ENCODE data around the gene SRCIN1.
"Not testable (repeated sequence)": the region's sequence is repeated elsewhere in the genome, so short reads cannot be mapped to it uniquely, and the experiment has no call there.

Gene SRCIN1

DNA sequence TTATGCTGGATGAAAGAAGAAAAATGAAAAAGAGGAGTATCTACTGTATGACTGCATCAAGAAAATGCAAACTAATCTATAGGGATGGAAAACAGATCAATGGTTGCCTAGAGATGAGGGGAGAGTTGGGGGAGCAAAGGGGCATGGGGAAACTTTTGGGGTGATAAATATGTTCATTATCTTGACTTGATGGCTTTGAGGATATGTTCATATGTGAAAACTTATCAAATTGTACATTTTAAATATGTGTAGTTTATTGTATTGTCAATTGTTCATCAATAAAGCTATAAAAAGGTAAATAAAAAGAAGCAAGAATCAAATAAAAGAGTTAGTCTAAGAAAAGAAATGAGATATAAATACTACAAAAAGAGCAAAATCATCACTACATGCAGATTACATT is 19.7 kb upstream of the SRCIN1 start:
- H3K4me3 ChIP-seq (ENCODE audit: low read depth, low read length) = no peak overlapping the region
- H3K9ac ChIP-seq = no peak overlapping the region
- H2AFZ ChIP-seq = no peak overlapping the region
- no peak overlapping the region for H3K27ac ChIP-seq
- H3K36me3 ChIP-seq (ENCODE audit: control insufficient read depth, insufficient read depth, low read length) = no peaks in the 10 kb centered on the region
- no peaks in the 10 kb centered on the region for H3K27me3 ChIP-seq (ENCODE audit: control insufficient read depth, insufficient read depth, low read length)
- TF ChIP-seq, protein P1, sequence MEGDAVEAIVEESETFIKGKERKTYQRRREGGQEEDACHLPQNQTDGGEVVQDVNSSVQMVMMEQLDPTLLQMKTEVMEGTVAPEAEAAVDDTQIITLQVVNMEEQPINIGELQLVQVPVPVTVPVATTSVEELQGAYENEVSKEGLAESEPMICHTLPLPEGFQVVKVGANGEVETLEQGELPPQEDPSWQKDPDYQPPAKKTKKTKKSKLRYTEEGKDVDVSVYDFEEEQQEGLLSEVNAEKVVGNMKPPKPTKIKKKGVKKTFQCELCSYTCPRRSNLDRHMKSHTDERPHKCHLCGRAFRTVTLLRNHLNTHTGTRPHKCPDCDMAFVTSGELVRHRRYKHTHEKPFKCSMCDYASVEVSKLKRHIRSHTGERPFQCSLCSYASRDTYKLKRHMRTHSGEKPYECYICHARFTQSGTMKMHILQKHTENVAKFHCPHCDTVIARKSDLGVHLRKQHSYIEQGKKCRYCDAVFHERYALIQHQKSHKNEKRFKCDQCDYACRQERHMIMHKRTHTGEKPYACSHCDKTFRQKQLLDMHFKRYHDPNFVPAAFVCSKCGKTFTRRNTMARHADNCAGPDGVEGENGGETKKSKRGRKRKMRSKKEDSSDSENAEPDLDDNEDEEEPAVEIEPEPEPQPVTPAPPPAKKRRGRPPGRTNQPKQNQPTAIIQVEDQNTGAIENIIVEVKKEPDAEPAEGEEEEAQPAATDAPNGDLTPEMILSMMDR (IDR thresholded peaks at IDR 0.05) = no peak
- no peaks in the 10 kb centered on the region for H3K79me2 ChIP-seq
- no peak overlapping the region for H3K4me2 ChIP-seq (ENCODE audit: low read length)
- H3K9me3 ChIP-seq (ENCODE audit: control insufficient read depth, low read length) = no peaks in the 10 kb centered on the region
- H3K4me1 ChIP-seq = no peaks in the 10 kb centered on the region

- not testable (repeated sequence) for H3K79me2 ChIP-seq; H3K9ac ChIP-seq; H3K9me3 ChIP-seq (ENCODE audit: control insufficient read depth, low read length); H2AFZ ChIP-seq; H3K36me3 ChIP-seq (ENCODE audit: control insufficient read depth, insufficient read depth, low read length); H3K4me3 ChIP-seq (ENCODE audit: low read depth, low read length); H3K4me1 ChIP-seq; H3K27ac ChIP-seq; H3K4me2 ChIP-seq (ENCODE audit: low read length); H3K27me3 ChIP-seq (ENCODE audit: control insufficient read depth, insufficient read depth, low read length)
These were observed 19.1 kb upstream of the SRCIN1 start for GRCh38 chr17:38624782-38625355.

- Histone ChIP-seq H3K36me3 (ENCODE audit: control insufficient read depth, insufficient read depth, low read length) (no peaks in the 10 kb centered on the region), H3K4me3 (ENCODE audit: low read depth, low read length) (no peak overlapping the region), H3K9me3 (ENCODE audit: control insufficient read depth, low read length) (no peaks in the 10 kb centered on the region), H2AFZ (no peak overlapping the region), H3K79me2 (no peaks in the 10 kb centered on the region), H3K9ac (no peak overlapping the region), H3K4me2 (ENCODE audit: low read length) (no peak overlapping the region), H3K4me1 (no peaks in the 10 kb centered on the region), H3K27me3 (ENCODE audit: control insufficient read depth, insufficient read depth, low read length) (no peaks in the 10 kb centered on the region), H3K27ac (no peak overlapping the region)
- TF ChIP-seq, protein P1 (IDR thresholded peaks at IDR 0.05) = no peak
These were observed 15.8 kb upstream of the SRCIN1 start for GRCh38 chr17:38621538-38621937.

GRCh38 chr17:38620551-38621277 is 15.0 kb upstream of the SRCIN1 start:
- Histone ChIP-seq H3K79me2 (no peaks in the 10 kb centered on the region), H3K27ac (no peak overlapping the region), H3K4me1 (no peaks in the 10 kb centered on the region), H3K36me3 (ENCODE audit: control insufficient read depth, insufficient read depth, low read length) (no peaks in the 10 kb centered on the region), H3K27me3 (ENCODE audit: control insufficient read depth, insufficient read depth, low read length) (no peaks in the 10 kb centered on the region), H3K4me3 (ENCODE audit: low read depth, low read length) (no peak overlapping the region), H3K9ac (no peak overlapping the region), H2AFZ (no peak overlapping the region), H3K4me2 (ENCODE audit: low read length) (no peak overlapping the region), H3K9me3 (ENCODE audit: control insufficient read depth, low read length) (no peaks in the 10 kb centered on the region)
- TF ChIP-seq, protein P1 (IDR thresholded peaks at IDR 0.05) = no peak

GRCh38 chr17:38619937-38620550 is 14.3 kb upstream of the SRCIN1 start:
- Histone ChIP-seq H3K27ac (no peak overlapping the region), H3K4me1 (no peaks in the 10 kb centered on the region), H3K9me3 (ENCODE audit: control insufficient read depth, low read length) (no peaks in the 10 kb centered on the region), H3K79me2 (no peaks in the 10 kb centered on the region), H3K36me3 (ENCODE audit: control insufficient read depth, insufficient read depth, low read length) (no peaks in the 10 kb centered on the region), H3K9ac (no peak overlapping the region), H3K27me3 (ENCODE audit: control insufficient read depth, insufficient read depth, low read length) (no peaks in the 10 kb centered on the region), H3K4me3 (ENCODE audit: low read depth, low read length) (no peak overlapping the region), H3K4me2 (ENCODE audit: low read length) (no peak overlapping the region), H2AFZ (no peak overlapping the region)
- TF ChIP-seq, protein P1 (IDR thresholded peaks at IDR 0.05) = no peak
